SK-N-SH treated with all-trans-retinoic acid at 6 μM for 48 hours (cell line): Measurements from ENCODE around the gene MGST3.

Source experiments
- BACH2 ChIP-seq: fragments of 250-450 bp; sonication (Bioruptor Pico); IDR thresholded peaks from 2 replicates; pipeline ENCODE4 v1.9.0; 2021; ENCODE audit warnings: mild to moderate bottlenecking, borderline replicate concordance
- CSDC2 ChIP-seq: fragments of 250-450 bp; sonication (Bioruptor Pico); IDR thresholded peaks from 2 replicates; pipeline ENCODE4 v1.5.0; 2020; ENCODE audit warnings: mild to moderate bottlenecking, moderate library complexity
- ISL1 ChIP-seq: fragments of 250-450 bp; sonication (Bioruptor Pico); IDR thresholded peaks from 2 replicates; pipeline ENCODE4 v2.1.2; 2022; ENCODE audit warnings: mild to moderate bottlenecking, moderate library complexity
- RARB ChIP-seq: fragments of 250-450 bp; sonication (Bioruptor Pico); IDR thresholded peaks from 2 replicates; pipeline ENCODE4 v1.8.0; 2021; ENCODE audit warnings: mild to moderate bottlenecking, moderate library complexity
- ZC3H10 ChIP-seq: fragments of 250-450 bp; sonication (Bioruptor Pico); IDR thresholded peaks from 2 replicates; pipeline ENCODE4 v1.5.1; 2021; ENCODE audit warnings: mild to moderate bottlenecking, moderate library complexity
- ZFP30 ChIP-seq: fragments of 450-650 bp; formaldehyde crosslinking; IDR thresholded peaks from 2 replicates; pipeline ENCODE4 v1.5.0; 2022; ENCODE audit warnings: mild to moderate bottlenecking, moderate library complexity
- ZNF70 ChIP-seq: fragments of 450-650 bp; formaldehyde crosslinking; IDR thresholded peaks from 2 replicates; pipeline ENCODE4 v1.5.0; 2020; ENCODE audit warnings: mild to moderate bottlenecking, moderate library complexity
- TF ChIP-seq, protein P1 (sequence below): fragments of 250-450 bp; sonication (Bioruptor Pico); IDR thresholded peaks from 2 replicates; pipeline ENCODE4 v1.5.1; 2021; ENCODE audit warnings: mild to moderate bottlenecking, moderate library complexity
- TF ChIP-seq, protein P2 (sequence below): fragments of 250-450 bp; sonication (Bioruptor Pico); IDR thresholded peaks from 2 replicates; pipeline ENCODE4 v1.8.0; 2020; ENCODE audit warnings: mild to moderate bottlenecking, moderate library complexity, borderline replicate concordance
- TF ChIP-seq, protein P3 (sequence below): fragments of 250-450 bp; sonication (Bioruptor Pico); IDR thresholded peaks from 2 replicates; pipeline ENCODE4 v1.5.1; 2020; ENCODE audit warnings: low read depth, mild to moderate bottlenecking, moderate library complexity

DNA sequence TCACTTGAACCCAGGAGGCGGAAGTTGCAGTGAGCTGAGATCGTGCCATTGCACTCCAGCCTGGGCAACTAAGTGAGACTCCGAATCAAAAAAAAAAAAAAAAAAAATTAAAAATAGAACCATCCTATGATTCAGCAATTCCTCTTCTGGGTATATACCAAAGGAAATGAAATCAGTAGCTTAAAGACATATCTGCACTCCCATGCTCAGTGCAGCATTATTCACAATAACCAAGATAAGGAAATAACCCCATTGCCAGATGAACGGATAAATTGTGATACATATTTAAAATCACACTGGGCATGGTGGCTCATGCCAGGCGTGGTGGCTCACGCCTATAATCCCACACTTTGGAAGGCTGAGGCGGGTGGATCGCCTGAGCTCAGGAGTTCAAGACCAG lies 43.6 kb downstream of the MGST3 start:
- TF ChIP-seq, protein P1, sequence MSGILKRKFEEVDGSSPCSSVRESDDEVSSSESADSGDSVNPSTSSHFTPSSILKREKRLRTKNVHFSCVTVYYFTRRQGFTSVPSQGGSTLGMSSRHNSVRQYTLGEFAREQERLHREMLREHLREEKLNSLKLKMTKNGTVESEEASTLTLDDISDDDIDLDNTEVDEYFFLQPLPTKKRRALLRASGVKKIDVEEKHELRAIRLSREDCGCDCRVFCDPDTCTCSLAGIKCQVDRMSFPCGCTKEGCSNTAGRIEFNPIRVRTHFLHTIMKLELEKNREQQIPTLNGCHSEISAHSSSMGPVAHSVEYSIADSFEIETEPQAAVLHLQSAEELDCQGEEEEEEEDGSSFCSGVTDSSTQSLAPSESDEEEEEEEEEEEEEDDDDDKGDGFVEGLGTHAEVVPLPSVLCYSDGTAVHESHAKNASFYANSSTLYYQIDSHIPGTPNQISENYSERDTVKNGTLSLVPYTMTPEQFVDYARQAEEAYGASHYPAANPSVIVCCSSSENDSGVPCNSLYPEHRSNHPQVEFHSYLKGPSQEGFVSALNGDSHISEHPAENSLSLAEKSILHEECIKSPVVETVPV, result no peak
- TF ChIP-seq ZNF70 (CRISPR knock-in tag) (no peak), ZFP30 (CRISPR knock-in tag) (no peak), RARB (CRISPR knock-in tag) (no peak), ZC3H10 (CRISPR knock-in tag) (no peak), BACH2 (CRISPR knock-in tag) (no peak), ISL1 (no peak), CSDC2 (CRISPR knock-in tag) (no peak)
- TF ChIP-seq, protein P2, sequence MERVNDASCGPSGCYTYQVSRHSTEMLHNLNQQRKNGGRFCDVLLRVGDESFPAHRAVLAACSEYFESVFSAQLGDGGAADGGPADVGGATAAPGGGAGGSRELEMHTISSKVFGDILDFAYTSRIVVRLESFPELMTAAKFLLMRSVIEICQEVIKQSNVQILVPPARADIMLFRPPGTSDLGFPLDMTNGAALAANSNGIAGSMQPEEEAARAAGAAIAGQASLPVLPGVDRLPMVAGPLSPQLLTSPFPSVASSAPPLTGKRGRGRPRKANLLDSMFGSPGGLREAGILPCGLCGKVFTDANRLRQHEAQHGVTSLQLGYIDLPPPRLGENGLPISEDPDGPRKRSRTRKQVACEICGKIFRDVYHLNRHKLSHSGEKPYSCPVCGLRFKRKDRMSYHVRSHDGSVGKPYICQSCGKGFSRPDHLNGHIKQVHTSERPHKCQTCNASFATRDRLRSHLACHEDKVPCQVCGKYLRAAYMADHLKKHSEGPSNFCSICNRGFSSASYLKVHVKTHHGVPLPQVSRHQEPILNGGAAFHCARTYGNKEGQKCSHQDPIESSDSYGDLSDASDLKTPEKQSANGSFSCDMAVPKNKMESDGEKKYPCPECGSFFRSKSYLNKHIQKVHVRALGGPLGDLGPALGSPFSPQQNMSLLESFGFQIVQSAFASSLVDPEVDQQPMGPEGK (CRISPR knock-in tag), result no peak
- TF ChIP-seq, protein P3, sequence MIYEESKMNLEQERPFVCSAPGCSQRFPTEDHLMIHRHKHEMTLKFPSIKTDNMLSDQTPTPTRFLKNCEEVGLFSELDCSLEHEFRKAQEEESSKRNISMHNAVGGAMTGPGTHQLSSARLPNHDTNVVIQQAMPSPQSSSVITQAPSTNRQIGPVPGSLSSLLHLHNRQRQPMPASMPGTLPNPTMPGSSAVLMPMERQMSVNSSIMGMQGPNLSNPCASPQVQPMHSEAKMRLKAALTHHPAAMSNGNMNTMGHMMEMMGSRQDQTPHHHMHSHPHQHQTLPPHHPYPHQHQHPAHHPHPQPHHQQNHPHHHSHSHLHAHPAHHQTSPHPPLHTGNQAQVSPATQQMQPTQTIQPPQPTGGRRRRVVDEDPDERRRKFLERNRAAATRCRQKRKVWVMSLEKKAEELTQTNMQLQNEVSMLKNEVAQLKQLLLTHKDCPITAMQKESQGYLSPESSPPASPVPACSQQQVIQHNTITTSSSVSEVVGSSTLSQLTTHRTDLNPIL, result no peak
